ENCODE measurements around the gene DIS3L2.

DNA sequence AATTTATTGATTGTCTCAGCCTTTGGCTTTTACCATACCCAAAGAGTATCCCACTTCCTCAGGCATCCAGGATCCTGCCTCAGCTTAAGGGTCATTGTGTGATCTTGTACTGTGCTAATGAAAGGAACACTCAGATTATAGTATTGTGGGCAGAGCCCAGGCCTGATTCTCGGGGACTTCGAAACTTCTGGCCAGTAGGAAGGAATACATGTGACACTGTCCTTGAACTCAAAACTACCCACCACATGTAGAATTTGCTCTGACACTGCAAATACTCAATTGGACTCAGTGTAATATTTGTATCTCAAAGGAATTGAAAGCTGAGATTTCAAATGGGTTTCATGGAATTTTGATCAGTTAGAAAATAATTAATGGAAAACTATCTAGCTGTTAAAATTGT, 15.9 kb downstream of the DIS3L2 start:
- TF ChIP-seq, protein P1, sequence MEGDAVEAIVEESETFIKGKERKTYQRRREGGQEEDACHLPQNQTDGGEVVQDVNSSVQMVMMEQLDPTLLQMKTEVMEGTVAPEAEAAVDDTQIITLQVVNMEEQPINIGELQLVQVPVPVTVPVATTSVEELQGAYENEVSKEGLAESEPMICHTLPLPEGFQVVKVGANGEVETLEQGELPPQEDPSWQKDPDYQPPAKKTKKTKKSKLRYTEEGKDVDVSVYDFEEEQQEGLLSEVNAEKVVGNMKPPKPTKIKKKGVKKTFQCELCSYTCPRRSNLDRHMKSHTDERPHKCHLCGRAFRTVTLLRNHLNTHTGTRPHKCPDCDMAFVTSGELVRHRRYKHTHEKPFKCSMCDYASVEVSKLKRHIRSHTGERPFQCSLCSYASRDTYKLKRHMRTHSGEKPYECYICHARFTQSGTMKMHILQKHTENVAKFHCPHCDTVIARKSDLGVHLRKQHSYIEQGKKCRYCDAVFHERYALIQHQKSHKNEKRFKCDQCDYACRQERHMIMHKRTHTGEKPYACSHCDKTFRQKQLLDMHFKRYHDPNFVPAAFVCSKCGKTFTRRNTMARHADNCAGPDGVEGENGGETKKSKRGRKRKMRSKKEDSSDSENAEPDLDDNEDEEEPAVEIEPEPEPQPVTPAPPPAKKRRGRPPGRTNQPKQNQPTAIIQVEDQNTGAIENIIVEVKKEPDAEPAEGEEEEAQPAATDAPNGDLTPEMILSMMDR (IDR thresholded peaks at IDR 0.05) = no peak
- no peak for TF ChIP-seq POLR2A (IDR thresholded peaks at IDR 0.05)
